Measurements from ENCODE around the gene TEPSIN.

- TF ChIP-seq CTCF (IDR thresholded peaks at IDR 0.05) (no peak), POLR2A (IDR thresholded peaks at IDR 0.05) (no peak)
Observed at GRCh38 chr17:81203136-81203535, 35.7 kb downstream of the TEPSIN start.
